Tibial artery (tissue), 4 donors: ENCODE measurements around the gene PTH1R.

Source experiments
- DNase-seq, 2 donors: peaks; one replicate each; pipeline ENCODE4 v3.0.0-alpha.2; 2019
- H3K27ac ChIP-seq, 2 donors: fragments of 200-600 bp; sonication (generic) in 1 of 2; 1 replicate in 1 of 2; 2 replicates in 1 of 2; pipeline ENCODE4 v1.5.1; 2018 to 2019; ENCODE audit warnings: mild to moderate bottlenecking in 1 of 2
- H3K27me3 ChIP-seq, 2 donors: fragments of 200-600 bp; sonication (generic) in 1 of 2; one replicate each; pipeline versions ENCODE4 v1.5.1 to v1.6.0; 2016 to 2019
- H3K36me3 ChIP-seq, 3 donors: fragments of 200-600 bp; sonication (generic) in 2 of 3; one replicate each; pipeline ENCODE4 v1.5.1; 2016 to 2019; ENCODE audit warnings: mild to moderate bottlenecking in 2 of 3
- H3K4me1 ChIP-seq, 4 donors: fragments of 200-600 bp; sonication (generic) in 2 of 4; 1 replicate in 3 of 4; 2 replicates in 1 of 4; pipeline ENCODE4 v1.5.1; 2016 to 2019
- H3K4me3 ChIP-seq, 2 donors: fragments of 200-600 bp; sonication (generic) in 1 of 2; 1 replicate in 1 of 2; 2 replicates in 1 of 2; pipeline ENCODE4 v1.5.1; 2018 to 2019; ENCODE audit warnings: mild to moderate bottlenecking in 2 of 2
- H3K9me3 ChIP-seq, 3 donors: fragments of 200-600 bp; sonication (generic) in 1 of 3; one replicate each; pipeline ENCODE4 v1.5.1; 2016 to 2019
- intact Hi-C: fragments of 100-400 bp; cut with DNase I; formaldehyde crosslinking; loops from one replicate; pipeline ENCODE4 v1.15.0; 2023; ENCODE audit warnings: low total_unique reads
- TF ChIP-seq, protein P1 (sequence below), 2 experiments: fragments of 200-600 bp in 1 of 2; fragments of 450-650 bp in 1 of 2; IDR thresholded peaks; one replicate each; pipeline ENCODE4 v1.5.1; 2017 to 2019; ENCODE audit warnings: antibody characterized with exemption in 2 of 2, mild to moderate bottlenecking in 1 of 2, moderate library complexity in 1 of 2

Gene PTH1R

DNA sequence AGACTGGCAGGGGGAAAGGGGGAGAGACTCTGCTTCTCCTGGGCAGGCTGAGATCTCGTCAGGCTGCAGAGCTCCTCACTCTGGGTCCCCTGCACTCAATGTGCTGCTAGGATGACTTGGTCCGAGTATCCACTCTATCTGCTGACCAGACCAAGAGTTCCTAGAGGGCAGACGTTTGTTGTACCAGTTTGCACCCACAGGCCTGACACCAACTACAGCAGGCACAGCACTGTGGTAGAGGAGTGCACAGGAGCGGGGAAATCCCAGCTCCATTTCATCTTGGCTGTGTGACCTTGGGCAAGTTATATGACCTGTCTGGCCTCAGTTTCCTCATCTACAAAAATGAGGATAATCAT is 70.0 kb downstream of the PTH1R start:
- H3K27ac ChIP-seq, result peak overlapping the region in 1 of 2 donors; percentile 45
- peaks cover 0 to 78% (median 50%) of the 10 kb centered on the region in 4 donors for H3K4me1 ChIP-seq
- no peak overlapping the region for H3K4me3 ChIP-seq
- no peaks in the 10 kb centered on the region for H3K36me3 ChIP-seq
- no peaks in the 10 kb centered on the region for H3K9me3 ChIP-seq
- no peak for DNase-seq
- TF ChIP-seq, protein P1, sequence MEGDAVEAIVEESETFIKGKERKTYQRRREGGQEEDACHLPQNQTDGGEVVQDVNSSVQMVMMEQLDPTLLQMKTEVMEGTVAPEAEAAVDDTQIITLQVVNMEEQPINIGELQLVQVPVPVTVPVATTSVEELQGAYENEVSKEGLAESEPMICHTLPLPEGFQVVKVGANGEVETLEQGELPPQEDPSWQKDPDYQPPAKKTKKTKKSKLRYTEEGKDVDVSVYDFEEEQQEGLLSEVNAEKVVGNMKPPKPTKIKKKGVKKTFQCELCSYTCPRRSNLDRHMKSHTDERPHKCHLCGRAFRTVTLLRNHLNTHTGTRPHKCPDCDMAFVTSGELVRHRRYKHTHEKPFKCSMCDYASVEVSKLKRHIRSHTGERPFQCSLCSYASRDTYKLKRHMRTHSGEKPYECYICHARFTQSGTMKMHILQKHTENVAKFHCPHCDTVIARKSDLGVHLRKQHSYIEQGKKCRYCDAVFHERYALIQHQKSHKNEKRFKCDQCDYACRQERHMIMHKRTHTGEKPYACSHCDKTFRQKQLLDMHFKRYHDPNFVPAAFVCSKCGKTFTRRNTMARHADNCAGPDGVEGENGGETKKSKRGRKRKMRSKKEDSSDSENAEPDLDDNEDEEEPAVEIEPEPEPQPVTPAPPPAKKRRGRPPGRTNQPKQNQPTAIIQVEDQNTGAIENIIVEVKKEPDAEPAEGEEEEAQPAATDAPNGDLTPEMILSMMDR (IDR thresholded peaks at IDR 0.05), result no peak
- intact Hi-C loops, result no loop called here
- no peaks in the 10 kb centered on the region for H3K27me3 ChIP-seq

- peak in 1 of 2 donors; percentile 64 for DNase-seq
- Histone ChIP-seq H3K4me1 (peaks cover 0 to 79% (median 50%) of the 10 kb centered on the region in 4 donors), H3K4me3 (no peak overlapping the region), H3K9me3 (no peaks in the 10 kb centered on the region), H3K27ac (peak overlapping the region in 1 of 2 donors; percentile 45), H3K36me3 (no peaks in the 10 kb centered on the region), H3K27me3 (no peaks in the 10 kb centered on the region)
- intact Hi-C loops, result no loop called here
- TF ChIP-seq, protein P1 (IDR thresholded peaks at IDR 0.05), result no peak
Observed at GRCh38 chr3:46947981-46948791, 70.7 kb downstream of the PTH1R start.

DNA sequence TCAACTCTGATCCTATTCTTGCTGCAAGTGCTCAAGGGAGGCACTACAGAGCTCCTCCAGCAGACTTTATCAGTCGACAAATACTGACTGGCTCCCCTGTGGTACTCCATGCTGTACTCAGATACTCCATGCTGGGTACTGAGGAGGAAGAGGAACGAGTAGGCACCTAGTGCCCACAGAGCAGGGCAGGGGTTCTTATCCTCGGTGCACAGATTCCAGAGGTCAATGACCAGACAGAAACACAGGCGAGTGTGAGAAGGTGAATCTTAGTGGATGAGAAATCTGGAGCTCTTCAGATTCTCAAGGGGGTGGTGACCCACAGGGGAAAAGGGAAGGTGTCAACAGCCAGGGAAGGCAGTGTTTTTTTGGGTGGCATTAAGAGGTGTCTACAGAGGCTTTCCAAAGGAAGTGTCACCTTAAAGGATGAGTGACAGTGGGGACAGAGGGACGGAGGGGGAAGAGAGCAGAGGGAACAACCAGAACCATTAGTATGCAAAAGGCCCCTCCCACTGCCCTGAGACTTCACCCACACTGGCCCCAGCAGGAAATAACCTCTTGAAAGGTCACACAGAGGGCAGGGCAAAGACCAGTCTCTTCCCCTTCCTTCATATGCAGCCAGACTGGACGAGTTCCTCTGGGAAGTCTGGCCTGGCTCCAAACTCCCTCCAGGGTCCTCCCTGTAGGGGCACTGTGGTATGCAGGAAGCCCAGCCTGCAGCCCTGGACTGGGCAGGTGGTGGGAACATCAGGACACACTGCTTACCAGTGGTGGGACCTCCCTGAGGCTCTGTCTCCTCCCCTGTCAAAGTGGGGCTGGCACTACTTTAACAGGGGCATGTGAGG is 71.5 kb downstream of the PTH1R start:
- DNase-seq, result no peak
- H3K4me3 ChIP-seq, result no peak overlapping the region
- TF ChIP-seq, protein P1 (IDR thresholded peaks at IDR 0.05), result no peak
- peaks cover 0 to 78% (median 51%) of the 10 kb centered on the region in 4 donors for H3K4me1 ChIP-seq
- no peaks in the 10 kb centered on the region for H3K36me3 ChIP-seq
- H3K27ac ChIP-seq, result peak overlapping the region in 1 of 2 donors; percentile 5
- no peaks in the 10 kb centered on the region for H3K27me3 ChIP-seq
- H3K9me3 ChIP-seq, result no peaks in the 10 kb centered on the region
- intact Hi-C loops, result no loop called here

DNA sequence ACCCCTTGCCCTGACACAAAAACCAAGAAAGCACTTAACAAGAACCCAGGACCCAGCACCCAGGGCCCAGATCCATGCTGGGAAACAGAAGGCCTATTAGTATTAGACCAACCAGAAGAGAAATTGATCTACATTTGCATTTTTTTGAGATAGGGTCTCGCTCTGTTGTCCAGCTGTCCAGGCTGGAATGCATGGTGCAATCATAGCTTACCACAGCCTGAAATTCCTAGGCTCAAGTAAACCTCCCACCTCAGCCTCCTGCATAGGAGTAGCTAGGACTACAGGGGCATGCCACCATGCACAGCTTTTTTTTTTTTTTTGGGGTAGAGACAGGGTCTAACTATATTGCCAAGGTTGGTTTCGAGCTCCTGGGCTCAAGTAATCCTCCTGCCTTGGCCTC is 72.7 kb downstream of the PTH1R start:
- Histone ChIP-seq H3K4me3 (no peak overlapping the region), H3K27ac (no peak overlapping the region), H3K9me3 (no peaks in the 10 kb centered on the region), H3K36me3 (no peaks in the 10 kb centered on the region), H3K4me1 (peaks cover 0 to 74% (median 52%) of the 10 kb centered on the region in 4 donors), H3K27me3 (no peaks in the 10 kb centered on the region)
- intact Hi-C loops, result no loop called here
- DNase-seq, result no peak
- TF ChIP-seq, protein P1 (IDR thresholded peaks at IDR 0.05), result no peak

DNA sequence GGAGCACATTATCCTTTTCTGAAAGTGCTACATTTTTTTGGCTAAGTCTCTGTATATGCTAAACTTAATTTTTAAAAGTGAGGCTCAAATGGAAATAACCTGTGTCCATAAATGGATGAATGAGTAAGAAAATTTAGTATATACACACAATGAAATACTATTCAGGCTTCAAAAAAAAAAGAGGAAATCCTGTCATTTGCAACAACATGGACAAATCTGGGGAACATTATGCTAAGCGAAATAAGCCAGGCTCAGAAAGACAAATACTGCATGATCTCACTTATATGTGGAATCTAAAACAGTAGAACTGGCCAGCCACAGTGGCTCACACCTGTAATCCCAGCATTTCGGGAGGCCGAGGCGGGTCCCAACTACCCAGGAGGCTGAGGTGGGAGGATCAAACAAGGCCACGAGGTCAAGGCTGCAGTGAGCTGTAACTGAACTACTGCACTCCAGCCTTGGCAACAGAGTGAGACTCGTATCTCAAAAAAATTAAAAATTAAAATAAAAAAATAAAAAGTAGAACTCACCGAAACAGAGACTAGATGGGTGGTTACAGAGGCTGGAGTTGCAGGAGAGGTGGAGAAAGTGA is 73.2 kb downstream of the PTH1R start:
- intact Hi-C loops, result no loop called here
- H3K36me3 ChIP-seq, result no peaks in the 10 kb centered on the region

More for the DNA sequence above, 73.2 kb downstream of the PTH1R start:
- Histone ChIP-seq H3K4me3 (no peak overlapping the region), H3K27ac (no peak overlapping the region), H3K9me3 (no peaks in the 10 kb centered on the region), H3K4me1 (peaks cover 0 to 78% (median 56%) of the 10 kb centered on the region in 4 donors), H3K27me3 (no peaks in the 10 kb centered on the region)
- TF ChIP-seq, protein P1 (IDR thresholded peaks at IDR 0.05), result no peak
- DNase-seq, result peak in 1 of 2 donors; percentile 54
